Upper lobe of left lung (tissue), 4 donors: ENCODE results near the gene MANEAL.

ENCODE experiments used
- CTCF ChIP-seq, 6 experiments: fragments of 450-650 bp in 4 of 6; fragments of 200-600 bp in 2 of 6; sonication (generic) in 2 of 6; IDR thresholded peaks; one replicate each; pipeline ENCODE4 v1.5.1; 2016 to 2019; ENCODE audit warnings: antibody characterized with exemption in 6 of 6
- EP300 ChIP-seq, 4 donors: sonication (generic); formaldehyde crosslinking; IDR thresholded peaks; one replicate each; pipeline ENCODE4 v1.5.1; 2017; ENCODE audit warnings: antibody characterized with exemption in 4 of 4, control low read depth in 2 of 4
- POLR2A ChIP-seq, 4 donors: fragments of 450-650 bp; IDR thresholded peaks; one replicate each; pipeline ENCODE4 v1.5.1; 2016 to 2017; ENCODE audit warnings: antibody characterized with exemption in 4 of 4, mild to moderate bottlenecking in 2 of 4

GRCh38 chr1:37822906-37823815, 29.5 kb downstream of the MANEAL start:
- TF ChIP-seq CTCF (IDR thresholded peaks at IDR 0.05) (no peak), POLR2A (IDR thresholded peaks at IDR 0.05) (no peak), EP300 (IDR thresholded peaks at IDR 0.05) (no peak)
